Measurements from ENCODE around the gene RABGAP1L.
"Not testable (repeated sequence)": the region's sequence is repeated elsewhere in the genome, so short reads cannot be mapped to it uniquely, and the experiment has no call there.

The RABGAP1L gene

GRCh38 chr1:174550296-174550695 lies 391.0 kb downstream of the RABGAP1L start:
- Mint-ChIP-seq H3K9me3 (peaks cover 12% of the 10 kb centered on the region), H3K4me3 (no peak overlapping the region), H3K36me3 (ENCODE audit: low read depth) (peaks cover 7% of the 10 kb centered on the region), H3K27me3 (ENCODE audit: low read depth, poor library complexity) (no peaks in the 10 kb centered on the region), H3K27ac (no peak overlapping the region), H3K4me1 (peaks cover under 1% of the 10 kb centered on the region)
- TF ChIP-seq, protein P1, sequence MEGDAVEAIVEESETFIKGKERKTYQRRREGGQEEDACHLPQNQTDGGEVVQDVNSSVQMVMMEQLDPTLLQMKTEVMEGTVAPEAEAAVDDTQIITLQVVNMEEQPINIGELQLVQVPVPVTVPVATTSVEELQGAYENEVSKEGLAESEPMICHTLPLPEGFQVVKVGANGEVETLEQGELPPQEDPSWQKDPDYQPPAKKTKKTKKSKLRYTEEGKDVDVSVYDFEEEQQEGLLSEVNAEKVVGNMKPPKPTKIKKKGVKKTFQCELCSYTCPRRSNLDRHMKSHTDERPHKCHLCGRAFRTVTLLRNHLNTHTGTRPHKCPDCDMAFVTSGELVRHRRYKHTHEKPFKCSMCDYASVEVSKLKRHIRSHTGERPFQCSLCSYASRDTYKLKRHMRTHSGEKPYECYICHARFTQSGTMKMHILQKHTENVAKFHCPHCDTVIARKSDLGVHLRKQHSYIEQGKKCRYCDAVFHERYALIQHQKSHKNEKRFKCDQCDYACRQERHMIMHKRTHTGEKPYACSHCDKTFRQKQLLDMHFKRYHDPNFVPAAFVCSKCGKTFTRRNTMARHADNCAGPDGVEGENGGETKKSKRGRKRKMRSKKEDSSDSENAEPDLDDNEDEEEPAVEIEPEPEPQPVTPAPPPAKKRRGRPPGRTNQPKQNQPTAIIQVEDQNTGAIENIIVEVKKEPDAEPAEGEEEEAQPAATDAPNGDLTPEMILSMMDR (IDR thresholded peaks at IDR 0.05) = no peak
- no peak for DNase-seq

DNA sequence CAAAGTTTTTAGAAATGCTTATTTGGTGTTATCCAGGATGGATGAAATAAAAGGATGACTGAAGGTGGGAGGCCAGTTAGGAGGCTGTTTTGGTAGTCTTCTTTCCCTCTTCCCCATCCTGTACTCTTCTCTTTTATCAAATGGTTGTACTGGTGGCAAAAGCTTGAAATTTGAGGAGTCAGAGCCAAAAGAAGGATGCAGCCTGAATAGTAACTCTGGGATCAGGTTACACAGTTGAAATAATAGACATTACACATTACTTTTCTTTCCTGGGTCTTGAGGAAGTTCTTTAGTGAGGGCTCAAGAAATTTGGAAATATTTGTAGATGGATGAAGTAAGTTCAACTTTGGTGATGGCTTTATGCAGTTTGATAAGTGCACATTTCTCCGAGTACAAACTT lies 397.1 kb downstream of the RABGAP1L start:
- TF ChIP-seq, protein P1 (IDR thresholded peaks at IDR 0.05) = no peak
- H3K9me3 Mint-ChIP-seq = peaks cover 5% of the 10 kb centered on the region
- peaks cover 16% of the 10 kb centered on the region for H3K4me1 Mint-ChIP-seq
- no peak for DNase-seq
- no peaks in the 10 kb centered on the region for H3K27me3 Mint-ChIP-seq (ENCODE audit: low read depth, poor library complexity)
- no peak overlapping the region for H3K27ac Mint-ChIP-seq
- H3K4me3 Mint-ChIP-seq = no peak overlapping the region
- no peaks in the 10 kb centered on the region for H3K36me3 Mint-ChIP-seq (ENCODE audit: low read depth)

DNA sequence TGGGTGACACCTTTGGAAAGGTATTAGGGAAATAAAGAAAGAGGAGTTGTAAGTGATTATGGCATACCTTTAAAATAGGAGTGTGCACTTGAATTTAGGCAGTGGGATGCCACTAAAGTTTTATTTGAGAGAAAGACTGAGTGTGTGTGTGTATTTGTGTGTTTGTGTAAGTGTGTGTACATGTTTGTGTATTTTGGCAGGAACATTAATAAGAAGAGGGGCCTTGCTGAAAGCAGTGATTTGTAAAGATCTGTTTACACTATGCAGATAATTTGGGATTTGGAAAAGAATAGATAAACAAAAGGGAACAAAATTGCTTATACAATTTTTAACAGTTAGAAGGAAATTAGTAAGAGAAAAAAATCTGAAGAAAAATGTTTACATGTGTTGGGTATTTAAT lies 409.2 kb downstream of the RABGAP1L start:
- TF ChIP-seq, protein P1 (IDR thresholded peaks at IDR 0.05) = no peak
- Mint-ChIP-seq H3K27ac (peak overlapping the region; percentile 25), H3K4me3 (no peak overlapping the region), H3K27me3 (ENCODE audit: low read depth, poor library complexity) (no peaks in the 10 kb centered on the region), H3K36me3 (ENCODE audit: low read depth) (no peaks in the 10 kb centered on the region), H3K4me1 (no peaks in the 10 kb centered on the region), H3K9me3 (no peaks in the 10 kb centered on the region)
- DNase-seq = no peak

- Mint-ChIP-seq H3K27me3 (ENCODE audit: low read depth, poor library complexity) (no peaks in the 10 kb centered on the region), H3K4me3 (no peak overlapping the region), H3K4me1 (no peaks in the 10 kb centered on the region)
These were observed 409.9 kb downstream of the RABGAP1L start for GRCh38 chr1:174569240-174569639.

DNA sequence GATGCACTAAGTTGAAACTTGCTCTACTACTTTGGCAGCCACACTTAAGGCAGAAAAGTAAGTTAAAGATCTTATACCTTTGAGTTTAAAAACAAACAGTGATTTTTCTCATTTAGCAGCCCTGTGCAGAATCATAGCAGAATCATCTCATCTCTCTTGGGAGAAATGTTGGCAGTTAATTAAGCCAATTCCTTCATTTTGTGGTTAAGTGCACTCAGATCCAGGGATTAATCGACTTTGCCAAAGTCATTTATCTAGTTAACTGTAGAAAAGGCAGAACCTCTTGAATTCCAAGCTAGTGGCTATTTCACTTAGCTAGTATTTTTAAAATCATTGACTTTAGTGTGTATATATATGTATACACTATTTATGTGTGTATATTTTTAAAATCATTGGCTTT lies 413.5 kb downstream of the RABGAP1L start:
- no peaks in the 10 kb centered on the region for H3K4me1 Mint-ChIP-seq
- H3K36me3 Mint-ChIP-seq (ENCODE audit: low read depth) = no peaks in the 10 kb centered on the region
- TF ChIP-seq, protein P1 (IDR thresholded peaks at IDR 0.05) = no peak
- H3K27me3 Mint-ChIP-seq (ENCODE audit: low read depth, poor library complexity) = peaks cover 2% of the 10 kb centered on the region
- H3K4me3 Mint-ChIP-seq = no peak overlapping the region
- DNase-seq = no peak
- H3K9me3 Mint-ChIP-seq = peaks cover 27% of the 10 kb centered on the region
- no peak overlapping the region for H3K27ac Mint-ChIP-seq

More at GRCh38 chr1:174569240-174569639, 409.9 kb downstream of the RABGAP1L start:
- Mint-ChIP-seq H3K9me3 (peaks cover 1% of the 10 kb centered on the region), H3K36me3 (ENCODE audit: low read depth) (no peaks in the 10 kb centered on the region), H3K27ac (no peak overlapping the region)
- no peak for DNase-seq
- TF ChIP-seq, protein P1 (IDR thresholded peaks at IDR 0.05) = no peak

GRCh38 chr1:174576120-174576519 lies 416.8 kb downstream of the RABGAP1L start:
- DNase-seq; H3K4me3 Mint-ChIP-seq; H3K27me3 Mint-ChIP-seq (ENCODE audit: low read depth, poor library complexity); H3K4me1 Mint-ChIP-seq; H3K36me3 Mint-ChIP-seq (ENCODE audit: low read depth); H3K27ac Mint-ChIP-seq: not testable (repeated sequence)
- peaks cover 38% of the 10 kb centered on the region for H3K9me3 Mint-ChIP-seq
